B cell (primary cell): Measurements from ENCODE around the gene HAUS3. TPM values are rescaled to one million over a fixed set of nuclear protein-coding genes. Genes with fewer than 3 reads are reported as not detected.

Source experiments
- ATAC-seq: fragments of 200-7000 bp; cut with Tn5 transposase; one replicate; pipeline ENCODE4 v1.10.0; 2021; ENCODE audit warnings: low read depth, mild to moderate bottlenecking, moderate number of reproducible peaks, moderate library complexity
- CTCF ChIA-PET: fragments of 350-600 bp; sonication (Branson Sonifier 250); formaldehyde crosslinking; loops from one replicate; lab custom pipeline; 2021; ENCODE audit warnings: antibody characterized with exemption, inconsistent platforms; lab: Charles Lee
- POLR2A ChIA-PET: fragments of 350-600 bp; sonication (Branson Sonifier 250); formaldehyde crosslinking; loops from one replicate; lab custom pipeline; 2021; ENCODE audit warnings: antibody characterized with exemption; lab: Charles Lee
- DNase-seq: peaks from one replicate; pipeline ENCODE4 v3.0.0; 2013
- H2AFZ ChIP-seq: 2 replicates; pipeline ENCODE4 v1.6.1; 2012; ENCODE audit warnings: mild to moderate bottlenecking, low read depth, low read length; ENCODE audit not compliant: insufficient read depth, poor library complexity, severe bottlenecking
- H3K27ac ChIP-seq, 2 donors: 1 replicate in 1 of 2; 2 replicates in 1 of 2; pipeline ENCODE4 v1.5.1; 2012 to 2013; ENCODE audit warnings: low read length in 2 of 2, mild to moderate bottlenecking in 2 of 2, moderate library complexity in 1 of 2
- H3K27me3 ChIP-seq, 4 experiments: fragments of 200-600 bp in 1 of 4; sonication (generic) in 1 of 4; replicated peaks in 1 of 4; 1 replicate in 2 of 4; 2 replicates in 2 of 4; pipeline versions ENCODE4 v1.6.1 to v1.7.0; 2013 to 2016; ENCODE audit warnings: low read length in 3 of 4, mild to moderate bottlenecking in 2 of 4, mixed read lengths in 1 of 4, moderate library complexity in 1 of 4; ENCODE audit not compliant: insufficient read depth in 4 of 4, control insufficient read depth in 3 of 4; ENCODE audit errors: control extremely low read depth in 1 of 4
- H3K36me3 ChIP-seq, 2 experiments: replicated peaks in 1 of 2; 1 replicate in 1 of 2; 2 replicates in 1 of 2; pipeline versions ENCODE4 v1.6.1 to v1.7.1; 2013; ENCODE audit warnings: low read length in 1 of 2; ENCODE audit not compliant: insufficient read depth in 2 of 2, control insufficient read depth in 1 of 2; ENCODE audit errors: control extremely low read depth in 1 of 2, extremely low read depth in 1 of 2
- H3K4me1 ChIP-seq, 2 donors: fragments of 200-600 bp in 1 of 2; sonication (generic) in 1 of 2; 1 replicate in 1 of 2; 2 replicates in 1 of 2; pipeline versions ENCODE4 v1.5.1 to v1.6.1; 2013 to 2017; ENCODE audit warnings: low read length in 2 of 2; ENCODE audit not compliant: control insufficient read depth in 2 of 2, insufficient read depth in 2 of 2
- H3K4me2 ChIP-seq: replicated peaks from 2 replicates; pipeline ENCODE3; 2012; ENCODE audit warnings: mild to moderate bottlenecking, low read depth, low read length; ENCODE audit not compliant: poor library complexity, severe bottlenecking
- H3K4me3 ChIP-seq, 5 experiments: fragments of 200-600 bp in 1 of 5; sonication (generic) in 1 of 5; 1 replicate in 3 of 5; 2 replicates in 2 of 5; pipeline versions ENCODE4 v1.5.1 to v1.7.0; 2011 to 2016; ENCODE audit warnings: low read length in 4 of 5, mild to moderate bottlenecking in 4 of 5, low read depth in 2 of 5, control low read depth in 1 of 5, moderate library complexity in 1 of 5; ENCODE audit not compliant: insufficient read depth in 1 of 5; ENCODE audit errors: control extremely low read depth in 1 of 5, extremely low read depth in 1 of 5
- H3K79me2 ChIP-seq: fragments of 200-600 bp; sonication (generic); one replicate; pipeline ENCODE4 v1.6.0; 2016; ENCODE audit warnings: low read length; ENCODE audit not compliant: control insufficient read depth, insufficient read depth
- H3K9ac ChIP-seq: fragments of 200-600 bp; sonication (generic); 2 replicates; pipeline ENCODE4 v1.6.1; 2017; ENCODE audit warnings: mild to moderate bottlenecking, low read length, moderate library complexity
- H3K9me3 ChIP-seq, 3 donors: one replicate each; pipeline versions ENCODE4 v1.6.1 to v1.7.1; 2013; ENCODE audit warnings: low read length in 2 of 3; ENCODE audit not compliant: control insufficient read depth in 2 of 3, insufficient read depth in 1 of 3; ENCODE audit errors: control extremely low read depth in 1 of 3
- H4K20me1 ChIP-seq: 2 replicates; pipeline ENCODE4 v1.6.0; 2012; ENCODE audit warnings: mild to moderate bottlenecking, low read length; ENCODE audit not compliant: insufficient read depth, control insufficient read depth, poor library complexity, severe bottlenecking
- H3K27ac Mint-ChIP-seq: one replicate; pipeline ENCODE4 v1.8.0; 2021; ENCODE audit warnings: mixed read lengths
- H3K27me3 Mint-ChIP-seq: one replicate; pipeline ENCODE4 v1.8.0; 2021; ENCODE audit warnings: mixed read lengths
- H3K4me1 Mint-ChIP-seq: one replicate; pipeline ENCODE4 v1.8.0; 2021; ENCODE audit warnings: mixed read lengths
- H3K4me3 Mint-ChIP-seq: one replicate; pipeline ENCODE4 v1.8.0; 2021; ENCODE audit warnings: mixed read lengths
- H3K9me3 Mint-ChIP-seq: one replicate; pipeline ENCODE4 v1.8.0; 2022; ENCODE audit warnings: mixed read lengths; ENCODE audit not compliant: insufficient read depth
- EZH2 ChIP-seq: IDR thresholded peaks from 2 replicates; pipeline ENCODE4 v1.6.1; 2012; ENCODE audit warnings: borderline replicate concordance, low read depth, mild to moderate bottlenecking, moderate library complexity, low read length; ENCODE audit not compliant: insufficient read depth, poor library complexity, severe bottlenecking
- WGBS: methylation state at CpG from one replicate; pipeline ENCODE4 v1.1.5; 2013; ENCODE audit warnings: missing lambda C conversion rate; ENCODE audit not compliant: insufficient coverage; 5-methylcytosine and 5-hydroxymethylcytosine counted together
- intact Hi-C: fragments of 100-400 bp; cut with micrococcal nuclease; formaldehyde crosslinking; loops from one replicate; pipeline ENCODE4 v1.10.0; 2022
- polyA plus RNA-seq: library from polyadenylated mRNA; depleted of rRNA; stranded (reverse); fragments of >200 nt; gene quantifications from 2 replicates; pipeline ENCODE4 v1.2.3, GENCODE V29; 2012
- total RNA-seq, 2 donors: library from RNA; stranded (reverse); fragments of 120-200 nt in 1 of 2; gene quantifications; 1 replicate in 1 of 2; 2 replicates in 1 of 2; pipeline versions ENCODE4 v1.2.3 to v1.2.4, GENCODE V29; 2013 to 2022
- TF ChIP-seq, protein P1 (sequence below): fragments of 200-600 bp; IDR thresholded peaks from one replicate; pipeline ENCODE4 v1.8.0; 2022; ENCODE audit warnings: antibody characterized with exemption, mild to moderate bottlenecking

The HAUS3 gene
- total and polyA plus RNA-seq, 2 donors (not counting 1 experiment from before 2014, with no cell fraction given): 8.2 to 26.5 TPM

DNA sequence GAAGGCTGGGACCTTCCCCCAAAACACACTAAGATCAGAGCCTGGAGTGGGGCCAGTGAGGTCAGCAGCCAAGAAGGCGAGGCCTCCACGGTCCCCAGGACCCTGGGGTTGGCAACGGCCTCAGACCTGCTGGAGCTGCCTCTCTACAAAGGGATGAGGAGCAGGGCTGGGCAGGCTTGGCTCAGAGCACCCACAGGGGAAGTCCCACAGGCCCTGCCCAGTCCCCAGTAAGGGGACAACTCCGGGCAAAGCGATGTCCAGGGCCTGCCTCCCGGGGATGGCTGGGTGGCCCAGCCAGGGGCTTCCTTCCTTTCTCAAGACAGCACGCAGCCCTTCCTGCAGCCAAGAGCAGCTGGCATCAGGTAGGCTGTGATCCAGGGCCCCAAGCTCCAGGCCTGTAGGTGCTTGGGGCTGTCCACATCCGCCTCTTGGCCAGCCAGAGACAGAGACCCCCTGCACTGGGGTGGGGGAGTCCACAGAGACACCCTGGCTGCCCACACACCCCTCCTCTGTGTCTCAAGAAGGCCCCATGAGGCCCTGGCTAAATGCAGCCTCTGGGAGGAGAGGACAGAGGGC lies 14.3 kb upstream of the HAUS3 start:
- DNase-seq (no peak), ATAC-seq (no peak)
- H3K27me3 ChIP-seq: no peaks in the 10 kb centered on the region
- 90% methylated on average over 8 of the region's 8 CpGs for WGBS
- H3K27ac ChIP-seq: no peak overlapping the region
- peaks cover 94% of the 10 kb centered on the region for H4K20me1 ChIP-seq
- H3K9ac ChIP-seq: no peak overlapping the region
- intact Hi-C loops: no loop called here
- peaks cover 14 to 29% of the 10 kb centered on the region in 2 donors for H3K4me1 ChIP-seq
- TF ChIP-seq EZH2: no peak
- TF ChIP-seq, protein P1, sequence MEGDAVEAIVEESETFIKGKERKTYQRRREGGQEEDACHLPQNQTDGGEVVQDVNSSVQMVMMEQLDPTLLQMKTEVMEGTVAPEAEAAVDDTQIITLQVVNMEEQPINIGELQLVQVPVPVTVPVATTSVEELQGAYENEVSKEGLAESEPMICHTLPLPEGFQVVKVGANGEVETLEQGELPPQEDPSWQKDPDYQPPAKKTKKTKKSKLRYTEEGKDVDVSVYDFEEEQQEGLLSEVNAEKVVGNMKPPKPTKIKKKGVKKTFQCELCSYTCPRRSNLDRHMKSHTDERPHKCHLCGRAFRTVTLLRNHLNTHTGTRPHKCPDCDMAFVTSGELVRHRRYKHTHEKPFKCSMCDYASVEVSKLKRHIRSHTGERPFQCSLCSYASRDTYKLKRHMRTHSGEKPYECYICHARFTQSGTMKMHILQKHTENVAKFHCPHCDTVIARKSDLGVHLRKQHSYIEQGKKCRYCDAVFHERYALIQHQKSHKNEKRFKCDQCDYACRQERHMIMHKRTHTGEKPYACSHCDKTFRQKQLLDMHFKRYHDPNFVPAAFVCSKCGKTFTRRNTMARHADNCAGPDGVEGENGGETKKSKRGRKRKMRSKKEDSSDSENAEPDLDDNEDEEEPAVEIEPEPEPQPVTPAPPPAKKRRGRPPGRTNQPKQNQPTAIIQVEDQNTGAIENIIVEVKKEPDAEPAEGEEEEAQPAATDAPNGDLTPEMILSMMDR: no peak
- Mint-ChIP-seq H3K4me1 (peaks cover 22% of the 10 kb centered on the region), H3K27ac (no peak overlapping the region), H3K9me3 (no peaks in the 10 kb centered on the region), H3K27me3 (no peaks in the 10 kb centered on the region), H3K4me3 (no peak overlapping the region)
- peaks cover 0 to 56% of the 10 kb centered on the region in 2 experiments for H3K36me3 ChIP-seq
- no peak overlapping the region for H3K4me2 ChIP-seq
- CTCF ChIA-PET: interaction anchor here (2.8 kb wide), 1 partner anchor 35 kb away, joined by 9 read pairs; no protein-coding TSS in a partner anchor
- no peak overlapping the region for H2AFZ ChIP-seq
- POLR2A ChIA-PET: no interaction called here
- no peak overlapping the region for H3K4me3 ChIP-seq
- H3K9me3 ChIP-seq: no peaks in the 10 kb centered on the region
- peaks cover 56% of the 10 kb centered on the region for H3K79me2 ChIP-seq

DNA sequence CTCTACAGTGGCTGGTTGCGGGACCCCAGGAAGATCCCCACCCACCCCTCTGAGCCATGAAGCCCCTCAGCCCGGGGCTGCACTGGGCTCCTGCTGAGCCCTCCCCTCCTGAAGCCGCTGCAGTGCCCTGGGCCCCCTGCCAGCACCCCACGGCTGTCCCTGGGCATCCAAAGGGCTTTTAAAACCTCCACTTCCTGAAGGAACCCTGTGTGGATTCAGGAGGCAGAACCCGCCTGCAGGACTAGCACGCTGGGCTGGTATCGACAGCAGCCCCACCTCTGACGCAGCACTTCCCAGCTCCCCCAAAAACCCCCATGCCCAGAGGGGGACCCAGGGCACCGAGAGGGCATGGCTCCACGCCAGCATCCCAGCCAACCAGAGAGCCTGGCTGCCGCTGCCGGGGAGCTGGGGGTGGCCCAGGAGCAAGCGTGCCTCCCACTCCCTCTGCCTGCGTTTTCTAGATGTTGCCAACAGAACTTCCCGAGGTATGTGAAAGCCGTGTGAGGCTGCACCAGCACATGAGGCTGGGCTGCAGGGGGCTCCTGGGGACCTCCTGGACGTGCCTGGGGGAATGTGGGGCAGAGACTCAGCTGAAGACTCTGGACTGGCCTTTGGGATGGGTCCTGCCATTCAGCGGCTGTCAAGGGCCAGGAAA lies 13.7 kb upstream of the HAUS3 start:
- ChIA-PET CTCF (no interaction called here), POLR2A (no interaction called here)
- intact Hi-C loops: no loop called here
- no peak overlapping the region for H3K4me3 Mint-ChIP-seq
- no peak for TF ChIP-seq EZH2
- TF ChIP-seq, protein P1: no peak
- Histone ChIP-seq H3K79me2 (peaks cover 49% of the 10 kb centered on the region), H3K4me2 (no peak overlapping the region), H3K9me3 (no peaks in the 10 kb centered on the region), H3K27me3 (no peaks in the 10 kb centered on the region), H3K4me3 (no peak overlapping the region), H4K20me1 (peaks cover 88% of the 10 kb centered on the region), H3K4me1 (peaks cover 10 to 23% of the 10 kb centered on the region in 2 donors), H3K36me3 (peaks cover 0 to 58% of the 10 kb centered on the region in 2 experiments), H3K27ac (no peak overlapping the region), H2AFZ (no peak overlapping the region), H3K9ac (no peak overlapping the region)
- no peak for DNase-seq
- H3K9me3 Mint-ChIP-seq: no peaks in the 10 kb centered on the region
- no peak for ATAC-seq
- 95% methylated on average over 16 of the region's 18 CpGs for WGBS
- H3K4me1 Mint-ChIP-seq: peaks cover 22% of the 10 kb centered on the region
- no peak overlapping the region for H3K27ac Mint-ChIP-seq
- H3K27me3 Mint-ChIP-seq: no peaks in the 10 kb centered on the region
